OCI-LY7 (cell line): ENCODE results near the gene TACC3. TPM values are rescaled to one million over a fixed set of nuclear protein-coding genes. Genes with fewer than 3 reads are reported as not detected.

ENCODE experiments used
- BruUV-seq: library from RNA; stranded (reverse); fragments of 400-500 nt; replicated peaks from 2 replicates; lab custom pipeline; 2021; lab: Mats Ljungman, UMichigan
- CTCF ChIA-PET: fragments of 300-600 bp; sonication (Branson Sonifier 250); formaldehyde crosslinking; loops from one replicate; lab custom pipeline; 2022; ENCODE audit warnings: antibody characterized with exemption; ENCODE audit not compliant: unreplicated experiment; lab: Charles Lee
- POLR2A ChIA-PET: fragments of 300-600 bp; sonication (Branson Sonifier 250); formaldehyde crosslinking; loops from one replicate; lab custom pipeline; 2022; ENCODE audit warnings: antibody characterized with exemption; lab: Charles Lee
- DNase-seq: peaks from one replicate; pipeline ENCODE4 v3.0.0-alpha.2; 2015; ENCODE audit warnings: low spot score
- H2AFZ ChIP-seq: fragments of 200-600 bp; sonication (generic), shearing (Covaris generic); 2 replicates; pipeline ENCODE4 v1.6.1; 2014; ENCODE audit warnings: mild to moderate bottlenecking, antibody characterized with exemption, low read length, moderate library complexity
- H3K27ac ChIP-seq: fragments of 200-600 bp; sonication (generic); 2 replicates; pipeline ENCODE4 v1.5.1; 2014; ENCODE audit warnings: mixed run types, low read depth, mild to moderate bottlenecking, moderate library complexity, low read length, inconsistent platforms; ENCODE audit not compliant: poor library complexity, severe bottlenecking
- H3K36me3 ChIP-seq: fragments of 200-600 bp; sonication (generic); 2 replicates; pipeline ENCODE4 v1.6.1; 2014; ENCODE audit warnings: mild to moderate bottlenecking, antibody characterized with exemption, low read length, moderate library complexity, mixed read lengths; ENCODE audit not compliant: insufficient read depth
- H3K4me1 ChIP-seq: fragments of 200-600 bp; sonication (generic); 2 replicates; pipeline ENCODE4 v1.5.1; 2014; ENCODE audit warnings: mild to moderate bottlenecking, low read length; ENCODE audit not compliant: insufficient read depth, poor library complexity, severe bottlenecking
- H3K4me2 ChIP-seq: fragments of 200-600 bp; sonication (generic); 2 replicates; pipeline ENCODE4 v1.6.1; 2014; ENCODE audit warnings: mild to moderate bottlenecking, low read length
- H3K4me3 ChIP-seq: fragments of 200-600 bp; sonication (generic); 2 replicates; pipeline ENCODE4 v1.5.1; 2014; ENCODE audit warnings: mild to moderate bottlenecking, low read depth, low read length; ENCODE audit not compliant: poor library complexity, severe bottlenecking
- H3K79me2 ChIP-seq: fragments of 200-600 bp; sonication (generic); 2 replicates; pipeline ENCODE4 v1.6.1; 2016; ENCODE audit warnings: low read depth, mild to moderate bottlenecking, low read length, moderate library complexity, mixed read lengths; ENCODE audit not compliant: insufficient read depth
- H3K9me2 ChIP-seq: fragments of 200-600 bp; sonication (generic); 2 replicates; pipeline ENCODE4 v1.6.1; 2016; ENCODE audit warnings: mild to moderate bottlenecking, low read length, mixed read lengths; ENCODE audit not compliant: insufficient read depth
- H3K9me3 ChIP-seq: fragments of 200-600 bp; sonication (generic); 2 replicates; pipeline ENCODE4 v1.6.1; 2014; ENCODE audit warnings: mild to moderate bottlenecking, mixed run types, low read length, mixed read lengths
- H4K20me1 ChIP-seq: fragments of 200-600 bp; sonication (generic); 2 replicates; pipeline ENCODE4 v1.6.1; 2014; ENCODE audit warnings: mild to moderate bottlenecking, antibody characterized with exemption, low read length, moderate library complexity, mixed read lengths; ENCODE audit not compliant: insufficient read depth
- CTCF ChIP-seq: fragments of 200-600 bp; sonication (generic); conservative IDR thresholded peaks from 2 replicates; pipeline ENCODE4 v1.5.1; 2014; ENCODE audit warnings: mild to moderate bottlenecking, antibody characterized with exemption, low read length, moderate library complexity, mixed read lengths
- EZH2phosphoT487 ChIP-seq: fragments of 200-600 bp; sonication (generic); IDR thresholded peaks from 2 replicates; pipeline ENCODE4 v1.6.1; 2018; ENCODE audit warnings: low read depth, borderline replicate concordance, mild to moderate bottlenecking, mixed run types, antibody characterized with exemption, low read length, moderate library complexity, mixed read lengths
- intact Hi-C: fragments of 100-400 bp; cut with micrococcal nuclease; formaldehyde crosslinking; loops from one replicate; pipeline ENCODE4 v1.10.0; 2022; ENCODE audit not compliant: unreplicated experiment
- total RNA-seq, 2 experiments: library from RNA; depleted of rRNA in 1 of 2; stranded (reverse); fragments of >200 nt in 1 of 2; shearing (Covaris generic) in 1 of 2; gene quantifications; 2 replicates each; pipeline ENCODE4 v1.2.3, GENCODE V29; 2014 to 2022

Gene TACC3
- total RNA-seq, 2 experiments from 2014 or later, result 100 to 257 TPM

- Histone ChIP-seq H3K4me3 (peak overlapping the region; percentile 94), H3K27ac (peak overlapping the region; percentile 90), H3K36me3 (peaks cover 70% of the 10 kb centered on the region), H3K4me1 (peaks cover 65% of the 10 kb centered on the region), H4K20me1 (peaks cover 26% of the 10 kb centered on the region), H3K9me3 (no peaks in the 10 kb centered on the region), H2AFZ (no peak overlapping the region), H3K4me2 (peak overlapping the region; percentile 87), H3K9me2 (no peaks in the 10 kb centered on the region), H3K79me2 (peaks cover 67% of the 10 kb centered on the region)
- ChIA-PET POLR2A (interaction anchor here (0.7 to 1.0 kb wide), 5 partner anchors 8 to 1675 kb away, joined by 3 to 4 read pairs (median 3); no protein-coding TSS in a partner anchor), CTCF (interaction anchor here (0.6 kb wide), 1 partner anchor 14 kb away, joined by 3 read pairs; no protein-coding TSS in a partner anchor)
- intact Hi-C loops, result loop anchor here (1.0 to 5.0 kb wide), 2 partner anchors 10 to 520 kb away; partner anchors contain the start of genes HAUS3, POLN and SLBP
- BruUV-seq, result no TSS peak
- DNase-seq, result no peak
- TF ChIP-seq CTCF, result no peak
- TF ChIP-seq EZH2phosphoT487, result no peak
These were observed 1.3 kb downstream of the TACC3 start for GRCh38 chr4:1722551-1723118.

- TF ChIP-seq EZH2phosphoT487 (no peak), CTCF (no peak; the same call in 1 of the 2 replicates)
- Histone ChIP-seq H3K9me2 (no peaks in the 10 kb centered on the region), H2AFZ (no peak overlapping the region), H3K4me2 (peak overlapping the region; percentile 87), H3K4me1 (peaks cover 58% of the 10 kb centered on the region), H3K27ac (peak overlapping the region; percentile 90), H3K79me2 (peaks cover 73% of the 10 kb centered on the region), H3K4me3 (peak overlapping the region; percentile 94), H3K36me3 (peaks cover 70% of the 10 kb centered on the region), H4K20me1 (peaks cover 26% of the 10 kb centered on the region), H3K9me3 (no peaks in the 10 kb centered on the region)
- POLR2A ChIA-PET, result interaction anchor here (0.8 to 1.0 kb wide), 3 partner anchors 9 to 1676 kb away, joined by 3 read pairs; no protein-coding TSS in a partner anchor
- TSS peak; percentile 46 for BruUV-seq
- CTCF ChIA-PET, result interaction anchor here (0.6 kb wide), 1 partner anchor 14 kb away, joined by 3 read pairs; no protein-coding TSS in a partner anchor
- intact Hi-C loops, result loop anchor here (1.0 to 5.0 kb wide), 2 partner anchors 11 to 519 kb away; partner anchors contain the start of genes HAUS3, POLN and SLBP
- DNase-seq, result peak; percentile 94
These were observed 1.9 kb downstream of the TACC3 start for GRCh38 chr4:1723131-1723801.
